HS-27A (cell line): ENCODE results near the gene DIPK2B.

Source experiments
- DNase-seq: peaks from one replicate; pipeline ENCODE4 v3.0.0-alpha.2; 2012; ENCODE audit warnings: low read depth, missing footprints

Gene DIPK2B

GRCh38 chrX:45157647-45158046 lies 43.0 kb downstream of the DIPK2B start:
- no peak for DNase-seq

- DNase-seq, result no peak
Measured at GRCh38 chrX:45154462-45154861, 46.2 kb downstream of the DIPK2B start.

- no peak for DNase-seq
Measured at GRCh38 chrX:45154033-45154360, 46.7 kb downstream of the DIPK2B start.
